ENCODE data around the gene CTNNB1. TPM values are rescaled to one million over a fixed set of nuclear protein-coding genes. Genes with fewer than 3 reads are reported as not detected.
A peak's percentile ranks its signal among the peaks of the same experiment; 100 is the strongest.

CTNNB1 gene
- total RNA-seq, 1 experiment from 2014 or later: 186 TPM

DNA sequence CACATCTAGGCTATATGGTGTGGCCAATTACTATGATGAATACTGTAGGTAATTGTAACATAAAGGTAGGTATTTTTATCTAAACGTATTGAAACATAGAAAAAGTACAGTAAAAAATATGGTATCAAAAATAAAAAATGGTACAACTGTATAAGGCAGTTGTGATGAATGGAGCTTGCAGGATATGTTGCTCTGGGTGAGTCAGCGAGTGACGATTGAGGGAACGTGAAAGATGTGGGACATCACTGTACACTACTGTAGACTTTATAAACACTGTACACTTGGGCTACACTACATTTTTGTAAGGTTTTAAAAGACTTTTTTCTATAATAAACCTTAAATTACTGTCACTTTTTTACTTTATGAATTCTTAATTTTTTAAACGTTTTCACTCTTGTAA lies 10.3 kb downstream of the CTNNB1 start:
- DNase-seq (ENCODE audit: low read depth, low spot score) (no peak), ATAC-seq (no peak)
- TSS peak; percentile 1 for BruUV-seq (replicated peaks)
- no peak overlapping the region for H3K4me3 ChIP-seq (ENCODE audit: low read depth in 2 of 2, low read length in 2 of 2)
- H3K4me1 ChIP-seq (ENCODE audit: control insufficient read depth, insufficient read depth, low read length): peaks cover 12% of the 10 kb centered on the region; the same call in 1 of the 2 replicates
- no peaks in the 10 kb centered on the region for H3K9me3 ChIP-seq (ENCODE audit: control insufficient read depth, insufficient read depth, low read depth, low read length)
- H3K27me3 ChIP-seq (ENCODE audit: control insufficient read depth, insufficient read depth, low read length): no peaks in the 10 kb centered on the region
- intact Hi-C loops (cut with micrococcal nuclease; ENCODE audit: unreplicated experiment) (no loop called here), in situ Hi-C loops (cut with HindIII; ENCODE audit: low pct_unique_long_range_greater_than_20kb, low sequenced_read_pairs) (no loop called here)
- no peaks in the 10 kb centered on the region for H3K36me3 ChIP-seq (ENCODE audit: control insufficient read depth, insufficient read depth, low read length)
- H3K27ac ChIP-seq (ENCODE audit: low read length): no peak overlapping the region
- ChIA-PET CTCF (no interaction called here), POLR2A (no interaction called here)
- TF ChIP-seq, protein P1, sequence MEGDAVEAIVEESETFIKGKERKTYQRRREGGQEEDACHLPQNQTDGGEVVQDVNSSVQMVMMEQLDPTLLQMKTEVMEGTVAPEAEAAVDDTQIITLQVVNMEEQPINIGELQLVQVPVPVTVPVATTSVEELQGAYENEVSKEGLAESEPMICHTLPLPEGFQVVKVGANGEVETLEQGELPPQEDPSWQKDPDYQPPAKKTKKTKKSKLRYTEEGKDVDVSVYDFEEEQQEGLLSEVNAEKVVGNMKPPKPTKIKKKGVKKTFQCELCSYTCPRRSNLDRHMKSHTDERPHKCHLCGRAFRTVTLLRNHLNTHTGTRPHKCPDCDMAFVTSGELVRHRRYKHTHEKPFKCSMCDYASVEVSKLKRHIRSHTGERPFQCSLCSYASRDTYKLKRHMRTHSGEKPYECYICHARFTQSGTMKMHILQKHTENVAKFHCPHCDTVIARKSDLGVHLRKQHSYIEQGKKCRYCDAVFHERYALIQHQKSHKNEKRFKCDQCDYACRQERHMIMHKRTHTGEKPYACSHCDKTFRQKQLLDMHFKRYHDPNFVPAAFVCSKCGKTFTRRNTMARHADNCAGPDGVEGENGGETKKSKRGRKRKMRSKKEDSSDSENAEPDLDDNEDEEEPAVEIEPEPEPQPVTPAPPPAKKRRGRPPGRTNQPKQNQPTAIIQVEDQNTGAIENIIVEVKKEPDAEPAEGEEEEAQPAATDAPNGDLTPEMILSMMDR (IDR thresholded peaks at IDR 0.05): no peak
- TF ChIP-seq TCF7L2 (IDR thresholded peaks at IDR 0.05; ENCODE audit: low read depth, low read length): no peak
- no peak for TF ChIP-seq SIN3A (IDR thresholded peaks at IDR 0.05; ENCODE audit: borderline replicate concordance, insufficient read depth, low read depth, low read length)
- no peak for TF ChIP-seq POLR2AphosphoS5 (IDR thresholded peaks at IDR 0.05; ENCODE audit: low read depth, low read length)
- TF ChIP-seq, protein P2, sequence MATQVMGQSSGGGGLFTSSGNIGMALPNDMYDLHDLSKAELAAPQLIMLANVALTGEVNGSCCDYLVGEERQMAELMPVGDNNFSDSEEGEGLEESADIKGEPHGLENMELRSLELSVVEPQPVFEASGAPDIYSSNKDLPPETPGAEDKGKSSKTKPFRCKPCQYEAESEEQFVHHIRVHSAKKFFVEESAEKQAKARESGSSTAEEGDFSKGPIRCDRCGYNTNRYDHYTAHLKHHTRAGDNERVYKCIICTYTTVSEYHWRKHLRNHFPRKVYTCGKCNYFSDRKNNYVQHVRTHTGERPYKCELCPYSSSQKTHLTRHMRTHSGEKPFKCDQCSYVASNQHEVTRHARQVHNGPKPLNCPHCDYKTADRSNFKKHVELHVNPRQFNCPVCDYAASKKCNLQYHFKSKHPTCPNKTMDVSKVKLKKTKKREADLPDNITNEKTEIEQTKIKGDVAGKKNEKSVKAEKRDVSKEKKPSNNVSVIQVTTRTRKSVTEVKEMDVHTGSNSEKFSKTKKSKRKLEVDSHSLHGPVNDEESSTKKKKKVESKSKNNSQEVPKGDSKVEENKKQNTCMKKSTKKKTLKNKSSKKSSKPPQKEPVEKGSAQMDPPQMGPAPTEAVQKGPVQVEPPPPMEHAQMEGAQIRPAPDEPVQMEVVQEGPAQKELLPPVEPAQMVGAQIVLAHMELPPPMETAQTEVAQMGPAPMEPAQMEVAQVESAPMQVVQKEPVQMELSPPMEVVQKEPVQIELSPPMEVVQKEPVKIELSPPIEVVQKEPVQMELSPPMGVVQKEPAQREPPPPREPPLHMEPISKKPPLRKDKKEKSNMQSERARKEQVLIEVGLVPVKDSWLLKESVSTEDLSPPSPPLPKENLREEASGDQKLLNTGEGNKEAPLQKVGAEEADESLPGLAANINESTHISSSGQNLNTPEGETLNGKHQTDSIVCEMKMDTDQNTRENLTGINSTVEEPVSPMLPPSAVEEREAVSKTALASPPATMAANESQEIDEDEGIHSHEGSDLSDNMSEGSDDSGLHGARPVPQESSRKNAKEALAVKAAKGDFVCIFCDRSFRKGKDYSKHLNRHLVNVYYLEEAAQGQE (IDR thresholded peaks at IDR 0.05; ENCODE audit: insufficient read depth in 1 of 2, low read depth in 2 of 2, low read length in 1 of 2): no peak

DNA sequence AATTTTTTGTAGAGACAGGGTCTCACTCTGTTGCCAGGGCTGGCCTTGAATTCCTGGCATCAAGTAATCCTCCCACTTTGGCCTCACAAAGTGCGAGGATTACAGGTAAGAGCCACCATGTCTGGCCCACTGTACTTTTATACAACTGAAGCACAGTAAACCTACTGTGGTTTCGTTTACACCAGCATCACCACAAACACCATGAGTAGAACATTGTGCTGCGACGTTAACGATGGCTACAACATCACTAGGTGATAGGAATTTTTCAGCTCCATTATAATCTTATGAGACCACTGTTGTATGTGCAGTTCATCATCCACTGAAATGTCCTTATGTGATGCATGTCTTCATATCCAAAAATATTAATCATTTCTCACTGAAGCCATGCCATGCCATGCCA lies 11.7 kb downstream of the CTNNB1 start:
- H3K27me3 ChIP-seq (ENCODE audit: control insufficient read depth, insufficient read depth, low read length): no peaks in the 10 kb centered on the region
- in situ Hi-C loops (cut with HindIII; ENCODE audit: low pct_unique_long_range_greater_than_20kb, low sequenced_read_pairs): no loop called here
- TF ChIP-seq, protein P1 (IDR thresholded peaks at IDR 0.05): no peak
- TF ChIP-seq SIN3A (IDR thresholded peaks at IDR 0.05; ENCODE audit: borderline replicate concordance, insufficient read depth, low read depth, low read length) (no peak), POLR2AphosphoS5 (IDR thresholded peaks at IDR 0.05; ENCODE audit: low read depth, low read length) (no peak), TCF7L2 (IDR thresholded peaks at IDR 0.05; ENCODE audit: low read depth, low read length) (no peak)
- TF ChIP-seq, protein P2 (IDR thresholded peaks at IDR 0.05; ENCODE audit: insufficient read depth in 1 of 2, low read depth in 2 of 2, low read length in 1 of 2): no peak
- H3K4me1 ChIP-seq (ENCODE audit: control insufficient read depth, insufficient read depth, low read length): peaks cover 15% of the 10 kb centered on the region; the same call in 1 of the 2 replicates
- intact Hi-C loops (cut with micrococcal nuclease; ENCODE audit: unreplicated experiment): no loop called here
- H3K4me3 ChIP-seq (ENCODE audit: low read depth in 2 of 2, low read length in 2 of 2): no peak overlapping the region
- H3K36me3 ChIP-seq (ENCODE audit: control insufficient read depth, insufficient read depth, low read length): no peaks in the 10 kb centered on the region
- H3K9me3 ChIP-seq (ENCODE audit: control insufficient read depth, insufficient read depth, low read depth, low read length): no peaks in the 10 kb centered on the region
- BruUV-seq (replicated peaks): no TSS peak
- ATAC-seq (no peak), DNase-seq (ENCODE audit: low read depth, low spot score) (no peak)
- no peak overlapping the region for H3K27ac ChIP-seq (ENCODE audit: low read length)
- CTCF ChIA-PET: no interaction called here
- POLR2A ChIA-PET: interaction anchor here (0.7 kb wide), 1 partner anchor 375 kb away, joined by 3 read pairs; no protein-coding TSS in a partner anchor
